HUES6 (cell line): Measurements from ENCODE around the gene ARFGAP1.

Experiments used
- H3K27ac ChIP-seq: 2 replicates; pipeline ENCODE4 v1.7.0; 2013; ENCODE audit warnings: low read depth, mild to moderate bottlenecking, low read length, inconsistent platforms
- H3K27me3 ChIP-seq: 2 replicates; pipeline ENCODE4 v1.6.1; 2013; ENCODE audit warnings: low read length; ENCODE audit not compliant: control insufficient read depth, insufficient read depth
- H3K36me3 ChIP-seq: 2 replicates; pipeline ENCODE4 v1.6.1; 2013; ENCODE audit warnings: low read length; ENCODE audit not compliant: control insufficient read depth, insufficient read depth
- H3K4me1 ChIP-seq: 2 replicates; pipeline ENCODE4 v1.6.1; 2013; ENCODE audit warnings: low read length; ENCODE audit not compliant: control insufficient read depth, insufficient read depth
- H3K4me3 ChIP-seq: 2 replicates; pipeline ENCODE4 v1.5.1; 2013; ENCODE audit warnings: low read depth, low read length
- H3K9ac ChIP-seq: one replicate; pipeline ENCODE4 v1.6.1; 2013; ENCODE audit warnings: mild to moderate bottlenecking, low read length
- H3K9me3 ChIP-seq: 2 replicates; pipeline ENCODE4 v1.6.1; 2013; ENCODE audit warnings: low read depth, low read length; ENCODE audit not compliant: control insufficient read depth, insufficient read depth

ARFGAP1 gene

DNA sequence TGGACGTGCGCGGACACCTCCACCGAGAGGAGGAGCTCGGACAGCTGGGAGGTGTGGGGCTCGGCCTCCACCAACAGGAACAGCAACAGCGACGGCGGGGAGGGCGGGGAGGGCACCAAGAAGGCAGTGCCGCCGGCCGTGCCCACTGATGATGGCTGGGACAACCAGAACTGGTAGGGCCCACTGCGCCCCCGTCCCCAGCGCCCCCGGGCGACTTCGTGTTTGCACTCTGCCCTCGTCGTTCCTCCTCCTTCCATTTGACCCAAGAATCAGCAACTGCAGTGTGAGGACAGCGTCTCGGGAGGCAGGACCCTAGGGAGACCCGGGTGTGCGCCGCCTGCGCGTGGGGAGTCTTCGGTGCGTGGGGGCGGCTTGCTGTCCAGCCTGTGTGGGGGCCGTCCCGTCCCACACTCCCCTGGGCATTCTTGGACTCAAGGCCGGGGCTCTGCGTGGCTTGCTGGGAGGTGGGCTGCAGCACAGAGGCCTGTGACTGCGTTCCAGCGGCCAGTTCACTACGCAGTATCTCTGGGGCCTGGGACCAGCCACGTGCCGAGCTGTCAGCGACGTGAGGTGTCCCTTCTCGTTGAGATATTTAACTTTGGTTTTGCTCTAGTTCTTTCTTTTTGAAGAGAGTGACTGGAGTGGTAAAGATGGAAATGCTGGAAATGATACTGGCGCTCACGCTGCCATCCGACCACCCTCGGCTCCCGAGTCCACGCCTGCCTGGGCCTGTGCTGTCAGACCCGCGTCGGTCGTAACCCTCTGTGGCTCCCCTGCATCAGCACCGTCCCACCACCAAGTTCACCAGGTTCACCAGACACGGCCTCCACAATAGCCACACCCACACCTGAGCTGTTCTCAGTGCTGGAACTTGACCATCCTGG, 15.3 kb downstream of the ARFGAP1 start:
- Histone ChIP-seq H3K36me3 (peaks cover 65% of the 10 kb centered on the region), H3K4me1 (peaks cover 9% of the 10 kb centered on the region), H3K27me3 (no peaks in the 10 kb centered on the region), H3K27ac (no peak overlapping the region), H3K9ac (no peak overlapping the region), H3K9me3 (no peaks in the 10 kb centered on the region), H3K4me3 (no peak overlapping the region)

DNA sequence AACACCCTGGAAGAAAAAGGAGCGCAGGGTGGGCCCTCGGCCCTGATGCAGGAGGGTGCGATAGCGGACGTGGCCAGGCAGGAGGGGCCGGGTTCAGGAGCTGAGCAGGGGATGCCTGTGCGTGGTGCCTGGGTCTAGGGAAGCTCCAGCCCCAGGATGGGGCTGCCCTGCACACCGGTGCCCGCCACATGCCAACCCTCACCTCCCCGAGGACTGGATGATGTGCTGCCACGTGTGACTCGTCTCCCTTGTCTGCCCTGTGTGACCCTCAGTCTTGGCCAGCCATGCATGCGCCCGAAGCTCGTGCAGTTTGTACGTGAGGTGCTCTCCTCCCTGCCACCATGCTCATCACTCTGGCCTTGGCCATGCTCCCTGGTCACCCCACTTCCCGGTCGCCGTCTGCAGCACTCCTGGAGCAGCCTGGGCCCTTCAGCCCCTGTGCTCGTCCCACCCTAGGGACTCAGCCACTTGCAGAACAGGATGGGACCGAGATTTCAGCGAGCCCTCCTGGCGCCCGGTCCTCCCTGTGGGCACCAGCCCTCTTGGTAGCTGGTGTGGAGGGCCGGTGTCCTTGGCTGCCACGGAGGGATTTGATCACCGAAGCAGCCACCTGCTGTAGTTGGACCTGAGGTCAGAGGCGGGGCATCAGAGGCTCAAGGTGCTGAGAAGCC, 16.1 kb downstream of the ARFGAP1 start:
- Histone ChIP-seq H3K4me1 (peaks cover 9% of the 10 kb centered on the region), H3K27ac (no peak overlapping the region), H3K27me3 (no peaks in the 10 kb centered on the region), H3K9ac (no peak overlapping the region), H3K4me3 (no peak overlapping the region), H3K9me3 (no peaks in the 10 kb centered on the region), H3K36me3 (peaks cover 58% of the 10 kb centered on the region)

DNA sequence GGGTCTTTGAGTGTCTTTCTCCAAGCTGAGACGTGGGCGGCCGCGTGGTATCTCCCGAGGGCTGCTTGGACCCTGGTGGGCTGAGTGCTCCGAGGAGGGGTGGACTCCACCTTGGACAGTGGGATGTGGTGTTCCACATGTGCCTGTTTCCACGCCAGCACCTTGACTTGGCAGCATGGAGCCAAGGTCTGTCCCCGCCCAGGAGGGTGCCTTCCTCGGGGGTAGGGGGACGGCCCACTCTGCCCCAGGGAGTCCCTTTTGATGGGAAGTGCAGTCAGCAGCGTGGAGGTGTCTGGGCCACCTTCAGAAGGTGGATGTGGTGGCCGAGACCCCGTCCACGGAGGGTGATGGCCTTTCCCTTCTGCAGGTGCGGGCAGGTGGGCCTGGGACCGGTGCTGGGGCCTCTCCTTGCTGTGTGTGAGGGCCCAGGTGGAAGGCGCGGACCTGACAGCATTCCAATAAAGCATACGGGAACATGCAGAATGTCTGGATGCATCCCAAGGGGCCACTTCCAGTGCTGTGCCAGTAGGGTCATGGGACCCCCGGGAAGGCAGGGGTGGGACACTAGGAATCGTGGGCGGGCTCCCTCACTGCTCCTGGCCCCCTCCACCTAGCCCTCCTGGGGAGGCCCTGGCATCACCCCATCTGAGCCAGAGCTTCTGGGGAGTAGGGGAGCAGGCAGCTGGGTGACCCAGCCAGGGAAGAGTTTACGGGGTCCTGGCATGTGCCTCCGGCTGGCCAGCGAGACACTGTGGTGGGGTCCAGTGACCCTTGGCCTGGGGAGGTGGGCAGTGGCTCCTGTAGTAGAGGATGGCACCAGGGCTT, 16.9 kb downstream of the ARFGAP1 start:
- peaks cover 9% of the 10 kb centered on the region for H3K4me1 ChIP-seq
- no peaks in the 10 kb centered on the region for H3K9me3 ChIP-seq
- H3K27me3 ChIP-seq, result no peaks in the 10 kb centered on the region
- peaks cover 50% of the 10 kb centered on the region for H3K36me3 ChIP-seq
- no peak overlapping the region for H3K27ac ChIP-seq
- no peak overlapping the region for H3K4me3 ChIP-seq
- H3K9ac ChIP-seq, result no peak overlapping the region

DNA sequence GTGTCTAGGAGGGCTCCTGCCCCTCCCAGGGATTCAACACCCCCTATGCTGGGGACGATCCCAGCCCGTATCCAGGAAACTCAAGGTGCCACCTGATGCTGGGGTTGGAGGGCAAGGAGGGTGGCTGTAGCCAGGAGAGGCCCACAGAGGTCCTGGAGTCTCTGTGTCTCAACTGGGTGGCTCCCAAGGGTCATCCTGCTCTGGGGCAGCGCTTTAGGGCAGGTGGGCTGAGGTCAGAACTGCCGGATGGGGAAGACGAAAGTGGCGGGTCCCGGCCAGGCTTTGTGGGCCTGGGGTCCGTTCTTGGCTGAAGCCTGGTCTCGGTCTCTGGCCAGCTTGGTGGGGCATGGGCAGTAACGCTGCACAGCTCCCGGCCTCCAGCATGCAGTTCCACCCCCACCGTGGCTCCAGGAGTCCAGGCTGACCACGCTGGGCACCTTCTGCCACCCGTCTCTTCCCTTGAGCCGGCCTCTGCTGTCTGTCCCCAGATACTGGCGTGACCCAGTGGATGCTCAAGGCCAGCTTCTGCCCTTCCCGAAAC, 17.6 kb downstream of the ARFGAP1 start:
- H3K4me3 ChIP-seq, result no peak overlapping the region
- no peaks in the 10 kb centered on the region for H3K9me3 ChIP-seq
- peaks cover 14% of the 10 kb centered on the region for H3K4me1 ChIP-seq
- H3K36me3 ChIP-seq, result peaks cover 43% of the 10 kb centered on the region
- H3K27ac ChIP-seq, result no peak overlapping the region
- H3K27me3 ChIP-seq, result peaks cover 5% of the 10 kb centered on the region; the same call in 1 of the 2 replicates
- peak overlapping the region; percentile 12 for H3K9ac ChIP-seq

DNA sequence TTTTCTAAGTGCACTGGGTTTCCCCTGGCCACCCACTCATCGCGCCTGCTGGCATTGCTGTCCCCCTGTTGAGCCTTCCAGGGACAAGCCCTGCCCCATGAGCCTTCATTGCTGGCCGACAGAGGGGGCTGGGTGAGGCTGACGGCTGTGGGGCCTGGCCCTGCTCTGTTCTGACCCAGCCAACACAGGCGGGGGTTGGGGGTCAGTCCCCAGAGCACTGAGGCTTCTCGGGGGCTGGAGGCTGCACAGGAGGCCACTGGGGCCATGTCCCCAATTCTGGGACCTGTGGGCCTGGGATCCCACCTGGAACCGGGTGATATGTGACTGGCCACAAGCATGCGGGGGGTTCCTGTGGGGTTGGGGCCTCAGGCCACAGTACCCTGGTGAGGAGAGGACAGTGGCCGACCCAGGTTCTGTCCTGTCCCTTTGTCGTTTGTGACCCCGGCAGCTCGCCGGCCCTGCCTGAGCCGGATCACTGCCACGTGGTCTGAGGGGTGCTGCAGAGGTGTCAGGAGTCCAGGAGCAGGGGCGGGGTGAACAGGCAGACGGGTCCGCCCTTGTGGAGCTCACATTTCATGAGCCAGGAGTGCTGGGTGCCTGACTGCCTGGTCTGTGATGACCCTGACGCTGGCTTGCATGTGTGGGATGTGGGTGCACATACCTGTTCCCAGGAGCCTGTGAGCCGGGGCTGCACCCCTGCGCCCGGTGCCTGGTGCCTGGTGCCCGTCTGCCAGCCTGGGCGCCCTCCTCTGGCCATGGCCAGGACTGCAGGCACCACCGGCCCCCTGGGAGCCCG, 18.3 kb downstream of the ARFGAP1 start:
- peaks cover 19% of the 10 kb centered on the region for H3K4me1 ChIP-seq
- peaks cover 12% of the 10 kb centered on the region; the same call in 1 of the 2 replicates for H3K27me3 ChIP-seq
- peak overlapping the region; percentile 12 for H3K9ac ChIP-seq
- peaks cover 36% of the 10 kb centered on the region for H3K36me3 ChIP-seq
- H3K4me3 ChIP-seq, result no peak overlapping the region
- no peak overlapping the region for H3K27ac ChIP-seq
- H3K9me3 ChIP-seq, result no peaks in the 10 kb centered on the region

DNA sequence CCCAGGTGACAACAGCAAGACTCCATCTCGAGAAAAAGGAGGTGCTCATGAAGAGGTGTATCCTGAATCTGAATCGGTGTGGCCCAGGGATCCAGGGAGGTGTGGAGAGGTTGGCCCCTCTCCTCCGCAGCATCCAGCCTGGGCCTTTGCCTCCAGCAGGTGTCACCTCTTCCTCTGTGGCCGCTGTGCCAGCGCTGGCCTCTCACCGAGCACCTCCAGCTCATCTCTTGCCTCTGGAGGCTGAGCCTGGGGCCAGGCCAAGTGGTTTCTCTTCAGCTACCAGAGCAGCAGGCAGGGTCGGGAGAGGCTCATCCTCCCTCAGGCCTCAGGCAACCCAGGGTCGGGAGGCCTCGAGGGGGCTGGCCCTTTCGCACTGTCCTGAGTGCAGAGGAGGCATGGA, 19.2 kb downstream of the ARFGAP1 start:
- H3K4me1 ChIP-seq, result peaks cover 21% of the 10 kb centered on the region

DNA sequence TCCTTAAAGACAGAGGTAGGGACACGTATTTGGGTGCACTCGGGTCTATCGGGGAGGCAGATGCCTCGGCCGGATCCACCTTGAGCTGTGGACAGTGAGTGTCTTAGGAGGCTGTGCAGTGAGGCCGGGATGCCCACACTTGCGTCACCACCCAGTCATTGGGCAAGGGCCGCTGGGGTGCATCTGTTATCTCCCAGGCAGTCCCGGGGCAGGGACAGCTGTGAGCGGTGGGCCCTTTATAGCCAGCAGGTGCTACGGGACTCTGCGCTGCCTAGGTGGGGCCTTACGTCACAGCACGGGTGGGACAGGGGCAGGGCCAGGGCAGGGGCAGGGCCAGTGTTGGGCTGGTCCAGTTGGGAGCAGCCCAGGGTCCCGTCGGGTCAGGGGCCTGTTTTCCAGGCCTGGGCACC, 19.7 kb downstream of the ARFGAP1 start:
- H3K36me3 ChIP-seq, result peaks cover 24% of the 10 kb centered on the region
- H3K4me3 ChIP-seq, result no peak overlapping the region
- no peak overlapping the region for H3K27ac ChIP-seq
- no peak overlapping the region for H3K9ac ChIP-seq
- no peaks in the 10 kb centered on the region for H3K9me3 ChIP-seq
- H3K27me3 ChIP-seq, result peaks cover 16% of the 10 kb centered on the region; the same call in 1 of the 2 replicates
- peaks cover 21% of the 10 kb centered on the region for H3K4me1 ChIP-seq

More for the DNA sequence above, 19.2 kb downstream of the ARFGAP1 start:
- peaks cover 29% of the 10 kb centered on the region for H3K36me3 ChIP-seq
- no peak overlapping the region for H3K9ac ChIP-seq
- no peak overlapping the region for H3K4me3 ChIP-seq
- H3K9me3 ChIP-seq, result no peaks in the 10 kb centered on the region
- peaks cover 16% of the 10 kb centered on the region; the same call in 1 of the 2 replicates for H3K27me3 ChIP-seq
- no peak overlapping the region for H3K27ac ChIP-seq

DNA sequence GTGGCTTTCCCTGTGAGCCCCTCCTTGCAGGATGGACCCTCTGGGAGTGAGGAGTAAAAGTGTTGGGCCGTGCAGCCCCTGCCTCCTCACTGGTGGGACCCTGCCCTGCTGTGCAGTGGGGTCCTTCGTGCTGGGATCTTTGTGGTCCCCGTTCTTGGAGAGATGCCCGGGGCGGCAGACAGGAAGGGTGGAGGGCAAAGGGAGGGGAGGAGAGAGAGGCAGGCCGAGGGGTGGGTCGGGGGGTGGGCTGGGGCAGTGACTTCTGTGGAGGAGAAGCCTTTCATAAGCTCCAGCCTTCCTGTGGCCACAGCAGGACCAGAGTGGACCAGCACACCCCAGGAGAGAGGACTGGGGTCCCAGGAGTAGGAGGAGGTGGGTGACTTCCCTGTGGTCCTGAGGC, 20.3 kb downstream of the ARFGAP1 start, which contains the start of gene COL20A1:
TSS of gene COL20A1 (plus strand) at position 283 of the 400 bp plus-strand sequence. CDS start 1,922 bp downstream, outside the sequence.
- H3K27me3 ChIP-seq, result peaks cover 16% of the 10 kb centered on the region; the same call in 1 of the 2 replicates
- H3K27ac ChIP-seq, result no peak within 1 kb of the TSS
- peaks cover 21% of the 10 kb centered on the region for H3K4me1 ChIP-seq
- peaks cover 18% of the 10 kb centered on the region for H3K36me3 ChIP-seq
- H3K9me3 ChIP-seq, result no peaks in the 10 kb centered on the region
- no peak within 1 kb of the TSS for H3K9ac ChIP-seq
- no peak within 1 kb of the TSS for H3K4me3 ChIP-seq

DNA sequence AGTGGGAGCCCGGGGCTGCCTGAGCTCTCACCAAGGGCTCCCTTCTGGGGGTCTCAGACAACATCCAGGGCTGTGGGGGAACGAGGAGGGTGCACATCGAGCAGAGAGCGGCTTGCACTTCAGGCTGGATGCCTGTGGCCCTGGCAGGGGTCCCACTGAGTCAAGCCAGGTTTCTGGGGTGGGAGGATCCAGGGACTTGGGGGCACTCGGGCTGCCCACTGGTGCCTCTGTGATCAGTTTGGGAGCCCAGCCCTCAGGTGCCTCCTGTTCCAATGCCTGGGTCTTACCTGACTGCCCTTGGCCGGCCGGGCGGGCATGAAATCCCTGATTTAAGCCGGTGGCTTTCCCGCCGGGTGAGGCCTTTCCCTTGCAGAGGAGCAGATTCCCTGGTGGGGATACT, 20.8 kb downstream of the ARFGAP1 start:
- H3K4me3 ChIP-seq, result no peak overlapping the region
- H3K9me3 ChIP-seq, result no peaks in the 10 kb centered on the region
- H3K27ac ChIP-seq, result no peak overlapping the region
- peaks cover 21% of the 10 kb centered on the region for H3K4me1 ChIP-seq
- H3K9ac ChIP-seq, result no peak overlapping the region
- peaks cover 16% of the 10 kb centered on the region; the same call in 1 of the 2 replicates for H3K27me3 ChIP-seq
- H3K36me3 ChIP-seq, result peaks cover 12% of the 10 kb centered on the region
